HepG2 (cell line): ENCODE measurements around the gene TXNRD3. TPM values are rescaled to one million over a fixed set of nuclear protein-coding genes. Genes with fewer than 3 reads are reported as not detected.

Source experiments
- BATF2 ChIP-seq: sonication (generic); formaldehyde crosslinking; IDR thresholded peaks from 2 replicates; pipeline ENCODE4 v1.8.0; 2022; ENCODE audit warnings: mild to moderate bottlenecking, missing genetic modification reagents, moderate library complexity
- CHD2 ChIP-seq: IDR thresholded peaks from 2 replicates; pipeline ENCODE4 v1.6.1; 2011; ENCODE audit warnings: low read depth, low read length, improper control_type of control experiment
- EZH2 ChIP-seq: conservative IDR thresholded peaks from 2 replicates; pipeline ENCODE4 v1.6.1; 2012; ENCODE audit warnings: mild to moderate bottlenecking, low read depth, low read length, moderate library complexity
- GFI1 ChIP-seq: sonication (generic); formaldehyde crosslinking; IDR thresholded peaks from 2 replicates; pipeline ENCODE4 v1.5.0; 2020; ENCODE audit warnings: missing genetic modification reagents, mild to moderate bottlenecking, borderline replicate concordance
- GPBP1L1 ChIP-seq: sonication (generic); formaldehyde crosslinking; IDR thresholded peaks from 2 replicates; pipeline ENCODE4 v1.5.0; 2020; ENCODE audit warnings: mild to moderate bottlenecking, missing genetic modification reagents
- MLLT10 ChIP-seq: sonication (generic); formaldehyde crosslinking; IDR thresholded peaks from 2 replicates; pipeline ENCODE4 v1.4.0; 2020; ENCODE audit warnings: missing genetic modification reagents
- NR2F6 ChIP-seq, 2 experiments: IDR thresholded peaks; 2 replicates each; pipeline ENCODE4 v1.6.1; 2016; ENCODE audit warnings: antibody characterized with exemption in 1 of 2, mild to moderate bottlenecking in 1 of 2
- PRDM4 ChIP-seq: sonication (generic); formaldehyde crosslinking; IDR thresholded peaks from 2 replicates; pipeline ENCODE4 v1.9.0; 2021; ENCODE audit warnings: missing genetic modification reagents, borderline replicate concordance
- RXRA ChIP-seq: sonication (generic); formaldehyde crosslinking; IDR thresholded peaks from 2 replicates; pipeline ENCODE4 v1.5.1; 2020; ENCODE audit warnings: missing genetic modification reagents
- SRSF1 ChIP-seq: fragments of 200-400 bp; formaldehyde crosslinking; optimal IDR thresholded peaks from 2 replicates; pipeline ENCODE3; 2017; ENCODE audit warnings: mild to moderate bottlenecking, low read depth, low read length, moderate library complexity
- TBX3 ChIP-seq: fragments of 450-650 bp; IDR thresholded peaks from 2 replicates; pipeline ENCODE4 v1.6.1; 2017; ENCODE audit warnings: antibody characterized with exemption, mild to moderate bottlenecking, inconsistent platforms, borderline replicate concordance
- ZC3H4 ChIP-seq: sonication (generic); formaldehyde crosslinking; IDR thresholded peaks from 2 replicates; pipeline ENCODE4 v1.4.0; 2020; ENCODE audit warnings: missing genetic modification reagents, borderline replicate concordance
- ZFP62 ChIP-seq: sonication (generic); formaldehyde crosslinking; IDR thresholded peaks from 2 replicates; pipeline ENCODE4 v1.4.0; 2020; ENCODE audit warnings: missing genetic modification reagents
- ZHX2 ChIP-seq, 2 experiments: sonication (generic) in 1 of 2; formaldehyde crosslinking in 1 of 2; IDR thresholded peaks; 2 replicates each; pipeline versions ENCODE4 v1.6.1 to v1.9.0; 2014 to 2022; ENCODE audit warnings: antibody characterized with exemption in 1 of 2, borderline replicate concordance in 1 of 2, inconsistent platforms in 1 of 2, low read depth in 1 of 2, missing genetic modification reagents in 1 of 2
- ZIK1 ChIP-seq: sonication (generic); formaldehyde crosslinking; IDR thresholded peaks from 2 replicates; pipeline ENCODE4 v1.5.0; 2020; ENCODE audit warnings: mild to moderate bottlenecking, low read depth, missing genetic modification reagents, borderline replicate concordance
- ZNF101 ChIP-seq: sonication (generic); formaldehyde crosslinking; IDR thresholded peaks from 2 replicates; pipeline ENCODE4 v1.4.0; 2020; ENCODE audit warnings: mild to moderate bottlenecking, low read depth, missing genetic modification reagents, borderline replicate concordance
- ZNF441 ChIP-seq: sonication (generic); formaldehyde crosslinking; IDR thresholded peaks from 2 replicates; pipeline ENCODE4 v1.7.0; 2021; ENCODE audit warnings: missing genetic modification reagents, borderline replicate concordance
- ZNF460 ChIP-seq: sonication (generic); formaldehyde crosslinking; IDR thresholded peaks from 2 replicates; pipeline ENCODE4 v1.5.1; 2020; ENCODE audit warnings: missing genetic modification reagents, mild to moderate bottlenecking, borderline replicate concordance
- ZNF740 ChIP-seq: sonication (generic); formaldehyde crosslinking; IDR thresholded peaks from 2 replicates; pipeline ENCODE4 v1.4.0; 2020; ENCODE audit warnings: missing genetic modification reagents
- polyA plus RNA-seq, 8 experiments: library from polyadenylated mRNA; depleted of rRNA in 3 of 8; stranded (reverse) in 7 of 8; unstranded in 1 of 8; fragments of >200 nt; fragmentation: Illumina TruSeq in 4 of 8; extraction: Trizol in 4 of 8; gene quantifications; 2 replicates each; pipeline versions ENCODE4 v1.2.1 to v1.2.3, GENCODE V29; 2011 to 2016; ENCODE audit warnings: low read depth in 4 of 8, missing spikeins in 1 of 8, mixed read lengths in 1 of 8; ENCODE audit not compliant: insufficient read depth in 1 of 8
- total RNA-seq, 5 experiments: library from RNA; depleted of rRNA; stranded (reverse); fragments of >200 nt; fragmentation: Illumina TruSeq; extraction: Trizol; gene quantifications; 2 replicates each; pipeline ENCODE4 v1.2.3, GENCODE V29; 2016; ENCODE audit warnings: low read depth in 1 of 5

The TXNRD3 gene
- total and polyA plus RNA-seq, 2 of the 13 experiments (the other 11 are each of a cell fraction or from before 2014, with no cell fraction given) = 4.8 to 20.7 TPM

- TF ChIP-seq ZNF740 (CRISPR knock-in tag) (no peak), TBX3 (no peak), PRDM4 (CRISPR knock-in tag) (no peak), ZC3H4 (CRISPR knock-in tag) (no peak), EZH2 (no peak), GPBP1L1 (CRISPR knock-in tag) (no peak), MLLT10 (no peak), SRSF1 (no peak), ZNF101 (no peak), ZNF441 (CRISPR knock-in tag) (no peak), ZNF460 (CRISPR knock-in tag) (no peak), BATF2 (no peak), NR2F6 (IDR thresholded peaks at IDR 0.05) (no peak), NR2F6 (CRISPR knock-in tag; IDR thresholded peaks at IDR 0.05) (no peak), ZHX2 (IDR thresholded peaks at IDR 0.05; ENCODE audit: low read depth) (no peak), ZHX2 (CRISPR knock-in tag; IDR thresholded peaks at IDR 0.05; ENCODE audit: borderline replicate concordance) (no peak), RXRA (CRISPR knock-in tag) (0 out of 2 replicates have a peak, but pooled peaks have one; percentile 38), CHD2 (no peak), GFI1 (CRISPR knock-in tag) (no peak), ZIK1 (CRISPR knock-in tag) (no peak), ZFP62 (CRISPR knock-in tag) (no peak)
These were observed 24.4 kb upstream of the TXNRD3 start (continued) for GRCh38 chr3:126679318-126679751.
